GDM1 (cell line): Measurements from ENCODE around the gene ASTN1.

Source experiments
- DNase-seq: peaks from one replicate; lab custom pipeline; 2025; lab: John Stamatoyannopoulos, UW

Gene ASTN1

GRCh38 chr1:176837708-176838107, 326.8 kb downstream of the ASTN1 start:
- DNase-seq, result no peak

- DNase-seq, result no peak
Observed at GRCh38 chr1:176831150-176831549, 333.4 kb downstream of the ASTN1 start.

GRCh38 chr1:176829261-176829660, 335.3 kb downstream of the ASTN1 start:
- DNase-seq, result no peak

GRCh38 chr1:176826265-176826664, 338.2 kb downstream of the ASTN1 start:
- no peak for DNase-seq

DNA sequence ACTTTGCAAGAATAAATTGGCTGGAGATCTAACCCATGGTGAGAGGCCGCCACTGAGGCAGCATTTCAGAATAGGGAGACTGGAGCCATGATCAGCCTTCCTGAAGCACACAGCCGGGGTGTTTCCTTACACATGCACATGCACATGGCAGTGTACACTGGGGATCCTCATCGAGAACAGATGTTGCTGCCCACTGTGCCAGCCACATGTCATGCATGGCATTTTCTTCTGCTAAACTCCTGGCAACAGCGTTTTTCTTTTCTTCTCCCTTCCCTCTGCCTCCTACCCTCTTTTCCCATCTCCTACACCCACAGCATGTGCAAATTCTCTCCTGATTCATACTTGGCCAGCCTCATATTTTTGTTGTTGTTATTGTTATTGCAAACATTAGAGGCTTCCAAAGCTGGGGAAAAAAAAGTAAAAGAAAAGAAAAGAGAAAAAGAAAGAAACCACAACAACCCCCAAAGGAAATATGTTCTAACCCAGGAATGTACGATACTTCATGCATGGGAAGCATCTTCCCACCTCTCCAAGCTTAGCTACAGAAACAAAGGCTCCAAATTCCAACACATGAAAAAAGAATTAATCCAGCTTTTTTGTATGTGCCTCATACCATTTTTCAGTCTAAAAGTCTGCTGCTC, 344.0 kb downstream of the ASTN1 start:
- DNase-seq, result no peak

DNA sequence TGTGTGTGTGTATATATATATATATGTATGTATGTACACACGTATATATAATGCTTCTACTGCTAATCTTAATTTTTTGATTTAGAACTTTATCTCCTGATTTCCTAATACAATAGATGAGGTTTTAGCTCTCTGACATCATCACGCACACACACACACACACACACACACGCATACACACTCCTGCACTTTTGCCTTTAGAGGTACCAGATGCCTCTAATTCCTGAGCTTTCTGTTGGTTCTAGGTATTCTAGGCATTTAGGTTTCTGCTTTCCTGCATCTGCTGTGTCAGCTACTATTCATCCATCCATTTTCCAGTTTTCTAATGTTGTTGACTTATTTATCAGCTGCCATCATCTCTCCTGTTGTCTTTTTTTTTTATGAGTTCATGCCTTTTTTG, 348.3 kb downstream of the ASTN1 start:
- DNase-seq, result no peak

- DNase-seq, result no peak
Observed at GRCh38 chr1:176815621-176816020, 348.9 kb downstream of the ASTN1 start.

GRCh38 chr1:176811511-176812288, 352.8 kb downstream of the ASTN1 start:
- DNase-seq, result no peak

- DNase-seq, result no peak
Observed at GRCh38 chr1:176809292-176809691, 355.2 kb downstream of the ASTN1 start.
